GM21423 (cell line): ENCODE measurements around the gene EOGT.

Experiments used
- ATAC-seq: cut with Tn5 transposase; IDR thresholded peaks from one replicate; pipeline ENCODE4 v1.9.1; 2021; ENCODE audit warnings: mild to moderate bottlenecking, moderate library complexity; ENCODE audit not compliant: unreplicated experiment

The EOGT gene

GRCh38 chr3:68963891-68964290 is 49.6 kb downstream of the EOGT start:
- no peak for ATAC-seq

GRCh38 chr3:68963376-68963775 is 50.1 kb downstream of the EOGT start:
- no peak for ATAC-seq

GRCh38 chr3:68958932-68959331 is 54.6 kb downstream of the EOGT start:
- ATAC-seq, result no peak

- ATAC-seq, result no peak
Observed at GRCh38 chr3:68957895-68958294, 55.6 kb downstream of the EOGT start.

GRCh38 chr3:68953816-68954444 is 59.6 kb downstream of the EOGT start:
- ATAC-seq, result no peak

- ATAC-seq, result no peak
Observed at GRCh38 chr3:68945225-68945624, 68.3 kb downstream of the EOGT start.

- ATAC-seq, result no peak
Observed at GRCh38 chr3:68943753-68944500, 69.6 kb downstream of the EOGT start.

- no peak for ATAC-seq
Observed at GRCh38 chr3:68941055-68941454, 72.4 kb downstream of the EOGT start.

- ATAC-seq, result no peak
Observed at GRCh38 chr3:68936856-68937255, 76.6 kb downstream of the EOGT start.

GRCh38 chr3:68935778-68936177 is 77.7 kb downstream of the EOGT start:
- no peak for ATAC-seq

- ATAC-seq, result no peak
Observed at GRCh38 chr3:68931406-68932149, 81.9 kb downstream of the EOGT start.
